Measurements from ENCODE around the gene TENM3.

GRCh38 chr4:182409271-182409670 lies 166.1 kb downstream of the TENM3 start:
- TF ChIP-seq CTCF (IDR thresholded peaks at IDR 0.05; ENCODE audit: borderline replicate concordance, extremely low read depth, low read length, poor library complexity, severe bottlenecking): no peak
- TF ChIP-seq EZH2 (IDR thresholded peaks at IDR 0.05; ENCODE audit: borderline replicate concordance, low read depth, low read length, severe bottlenecking): no peak
